WTC11 (cell line): ENCODE results near the gene KCMF1. TPM values are rescaled to one million over a fixed set of nuclear protein-coding genes. Genes with fewer than 3 reads are reported as not detected.

Source experiments
- ATAC-seq: fragments of 200-7000 bp; cut with Tn5 transposase; 2 replicates; pipeline ENCODE4 v1.10.0; 2021; ENCODE audit warnings: mild to moderate bottlenecking, moderate library complexity
- CTCF ChIA-PET: fragments of 300-600 bp; sonication (Branson Sonifier 250); formaldehyde crosslinking; loops from one replicate; lab custom pipeline; 2021; ENCODE audit warnings: antibody characterized with exemption; lab: Charles Lee
- POLR2A ChIA-PET: fragments of 350-600 bp; sonication (Branson Sonifier 250); formaldehyde crosslinking; loops from one replicate; lab custom pipeline; 2021; ENCODE audit warnings: antibody characterized with exemption; lab: Charles Lee
- DNase-seq: peaks from one replicate; pipeline ENCODE4 v3.0.0; 2021; ENCODE audit warnings: low spot score
- H3K27ac Mint-ChIP-seq: 2 replicates; pipeline ENCODE4 v1.8.0; 2021; ENCODE audit warnings: mixed read lengths
- H3K27me3 Mint-ChIP-seq: 2 replicates; pipeline ENCODE4 v1.8.0; 2021; ENCODE audit warnings: low read depth, mild to moderate bottlenecking, moderate library complexity, mixed read lengths
- H3K36me3 Mint-ChIP-seq: 2 replicates; pipeline ENCODE4 v1.8.0; 2021; ENCODE audit warnings: mixed read lengths
- H3K4me1 Mint-ChIP-seq: 2 replicates; pipeline ENCODE4 v1.8.0; 2022; ENCODE audit warnings: mixed read lengths
- H3K4me3 Mint-ChIP-seq: 2 replicates; pipeline ENCODE4 v1.8.0; 2021; ENCODE audit warnings: mild to moderate bottlenecking, moderate library complexity, mixed read lengths
- H3K9me3 Mint-ChIP-seq: 2 replicates; pipeline ENCODE4 v1.8.0; 2021; ENCODE audit warnings: mixed read lengths
- AR ChIP-seq: fragments of 250-450 bp; sonication (Bioruptor Pico); IDR thresholded peaks from 2 replicates; pipeline ENCODE4 v1.9.0; 2021; ENCODE audit warnings: mild to moderate bottlenecking
- CBFB ChIP-seq: sonication (generic); formaldehyde crosslinking; IDR thresholded peaks from 2 replicates; pipeline ENCODE4 v1.8.1; 2022; ENCODE audit warnings: mild to moderate bottlenecking, low read depth, missing genetic modification reagents
- CREB1 ChIP-seq: sonication (generic); formaldehyde crosslinking; IDR thresholded peaks from 2 replicates; pipeline ENCODE4 v1.8.0; 2023; ENCODE audit warnings: mild to moderate bottlenecking, missing genetic modification reagents
- E2F5 ChIP-seq: sonication (generic); formaldehyde crosslinking; IDR thresholded peaks from 2 replicates; pipeline ENCODE4 v1.8.1; 2022; ENCODE audit warnings: mild to moderate bottlenecking, moderate library complexity, missing genetic modification reagents
- ERG ChIP-seq: fragments of 250-450 bp; sonication (Bioruptor Pico); IDR thresholded peaks from 2 replicates; pipeline ENCODE4 v1.8.0; 2021; ENCODE audit warnings: mild to moderate bottlenecking
- IRF1 ChIP-seq: sonication (generic); formaldehyde crosslinking; IDR thresholded peaks from 2 replicates; pipeline ENCODE4 v1.8.0; 2023; ENCODE audit warnings: missing genetic modification reagents
- IRF2 ChIP-seq: sonication (generic); formaldehyde crosslinking; IDR thresholded peaks from 2 replicates; pipeline ENCODE4 v1.8.0; 2022; ENCODE audit warnings: low read depth, missing genetic modification reagents, borderline replicate concordance
- NFE2L1 ChIP-seq: sonication (generic); formaldehyde crosslinking; IDR thresholded peaks from 2 replicates; pipeline ENCODE4 v1.8.1; 2023; ENCODE audit warnings: missing genetic modification reagents
- NFYB ChIP-seq: sonication (generic); formaldehyde crosslinking; conservative IDR thresholded peaks from 2 replicates; pipeline ENCODE4 v1.8.0; 2022; ENCODE audit warnings: low read depth, missing genetic modification reagents
- NR3C1 ChIP-seq: sonication (generic); formaldehyde crosslinking; conservative IDR thresholded peaks from 2 replicates; pipeline ENCODE4 v1.8.1; 2023; ENCODE audit warnings: low read depth, mild to moderate bottlenecking, missing genetic modification reagents
- SMAD3 ChIP-seq: sonication (generic); formaldehyde crosslinking; IDR thresholded peaks from 2 replicates; pipeline ENCODE4 v1.8.0; 2022; ENCODE audit warnings: missing genetic modification reagents, mild to moderate bottlenecking, borderline replicate concordance
- USF1 ChIP-seq: sonication (generic); formaldehyde crosslinking; IDR thresholded peaks from 2 replicates; pipeline ENCODE4 v1.8.0; 2022; ENCODE audit warnings: mild to moderate bottlenecking, missing genetic modification reagents
- ZMAT4 ChIP-seq: fragments of 250-450 bp; sonication (Bioruptor Pico); IDR thresholded peaks from 2 replicates; pipeline ENCODE4 v1.9.0; 2021; ENCODE audit warnings: mild to moderate bottlenecking
- ZNF121 ChIP-seq: sonication (generic); formaldehyde crosslinking; IDR thresholded peaks from 2 replicates; pipeline ENCODE4 v1.8.0; 2023; ENCODE audit warnings: missing genetic modification reagents
- ZNF281 ChIP-seq: sonication (generic); formaldehyde crosslinking; IDR thresholded peaks from 2 replicates; pipeline ENCODE4 v1.8.0; 2023; ENCODE audit warnings: mild to moderate bottlenecking, missing genetic modification reagents
- ZNF317 ChIP-seq: sonication (generic); formaldehyde crosslinking; IDR thresholded peaks from 2 replicates; pipeline ENCODE4 v1.8.1; 2023; ENCODE audit warnings: low read depth, mild to moderate bottlenecking, moderate library complexity, missing genetic modification reagents, borderline replicate concordance
- total RNA-seq: library from RNA; stranded (reverse); gene quantifications from 3 replicates; pipeline ENCODE4 v1.2.3, GENCODE V29; 2021

The KCMF1 gene
- total RNA-seq, 1 experiment from 2014 or later = 117 TPM

- TF ChIP-seq NR3C1 (CRISPR knock-in tag) = no peak
- TF ChIP-seq CREB1 (CRISPR knock-in tag) = no peak
- TF ChIP-seq ZNF281 (CRISPR knock-in tag) = no peak
- TF ChIP-seq NFE2L1 (CRISPR knock-in tag) = no peak
- TF ChIP-seq, all 79 proteins: peak for 0
- peaks cover 8% of the 10 kb centered on the region; the same call in 1 of the 2 replicates for H3K27me3 Mint-ChIP-seq
- CTCF ChIA-PET = no interaction called here
- ATAC-seq (no peak), DNase-seq (no peak)
- POLR2A ChIA-PET = no interaction called here
- H3K4me1 Mint-ChIP-seq = peaks cover 25% of the 10 kb centered on the region
- no peak overlapping the region for H3K4me3 Mint-ChIP-seq
- H3K9me3 Mint-ChIP-seq = peaks cover 21% of the 10 kb centered on the region
- H3K27ac Mint-ChIP-seq = no peak overlapping the region
- peaks cover 5% of the 10 kb centered on the region; the same call in 1 of the 2 replicates for H3K36me3 Mint-ChIP-seq
These were observed 114.6 kb downstream of the KCMF1 start for GRCh38 chr2:85085563-85085962.

GRCh38 chr2:85087541-85087940 is 116.6 kb downstream of the KCMF1 start:
- DNase-seq (no peak), ATAC-seq (no peak)
- peaks cover 6% of the 10 kb centered on the region for H3K36me3 Mint-ChIP-seq
- H3K27ac Mint-ChIP-seq = no peak overlapping the region
- H3K9me3 Mint-ChIP-seq = peaks cover 14% of the 10 kb centered on the region
- POLR2A ChIA-PET = no interaction called here
- no peak overlapping the region for H3K4me3 Mint-ChIP-seq
- peaks cover 10% of the 10 kb centered on the region for H3K27me3 Mint-ChIP-seq
- CTCF ChIA-PET = no interaction called here
- TF ChIP-seq USF1 (CRISPR knock-in tag) = no peak
- peak; percentile 98 for TF ChIP-seq ZNF317 (CRISPR knock-in tag)
- TF ChIP-seq, all 79 proteins: peak for 1
- H3K4me1 Mint-ChIP-seq = peaks cover 31% of the 10 kb centered on the region

- TF ChIP-seq CBFB (CRISPR knock-in tag) (0 out of 2 replicates have a peak, but pooled peaks have one; percentile 6), SMAD3 (CRISPR knock-in tag) (0 out of 2 replicates have a peak, but pooled peaks have one; percentile 48), IRF2 (CRISPR knock-in tag) (no peak)
- TF ChIP-seq, all 79 proteins: peak for 2
- DNase-seq (peak; percentile 29), ATAC-seq (peak; percentile 81)
- POLR2A ChIA-PET = no interaction called here
- Mint-ChIP-seq H3K27me3 (peaks cover 10% of the 10 kb centered on the region), H3K27ac (peak overlapping the region; percentile 63), H3K4me3 (peak overlapping the region; percentile 37), H3K9me3 (peaks cover 17% of the 10 kb centered on the region), H3K36me3 (peaks cover 8% of the 10 kb centered on the region), H3K4me1 (peaks cover 27% of the 10 kb centered on the region)
- CTCF ChIA-PET = interaction anchor here (1.0 to 2.2 kb wide), 7 partner anchors 22 to 211 kb away, joined by 3 to 21 read pairs (median 4); partner anchors contain the start of gene TCF7L1
These were observed 118.0 kb downstream of the KCMF1 start for GRCh38 chr2:85088921-85089320.

- peaks cover 10% of the 10 kb centered on the region for H3K27me3 Mint-ChIP-seq
- peaks cover 8% of the 10 kb centered on the region for H3K36me3 Mint-ChIP-seq
- ATAC-seq = peak; percentile 77
- H3K9me3 Mint-ChIP-seq = peaks cover 22% of the 10 kb centered on the region
- H3K27ac Mint-ChIP-seq = peak overlapping the region; percentile 63
- H3K4me1 Mint-ChIP-seq = peaks cover 27% of the 10 kb centered on the region
- POLR2A ChIA-PET = interaction anchor here (0.7 kb wide), 1 partner anchor 36 kb away, joined by 3 read pairs; no protein-coding TSS in a partner anchor
- peak; percentile 31 for DNase-seq
- CTCF ChIA-PET = interaction anchor here (0.7 to 2.2 kb wide), 11 partner anchors 16 to 211 kb away, joined by 3 to 21 read pairs (median 3); partner anchors contain the start of gene TCF7L1
- H3K4me3 Mint-ChIP-seq = peak overlapping the region; percentile 37
- TF ChIP-seq ZNF121 (CRISPR knock-in tag) (peak; percentile 54; the same call in 1 of the 2 replicates), ERG (CRISPR knock-in tag) (no peak), IRF1 (CRISPR knock-in tag) (no peak), E2F5 (no peak), AR (no peak), ZMAT4 (CRISPR knock-in tag) (no peak), NFYB (CRISPR knock-in tag) (no peak)
These were observed 118.6 kb downstream of the KCMF1 start for GRCh38 chr2:85089585-85089984.
